Tibial nerve (tissue), 4 donors: ENCODE data around the gene GSTA4. TPM values are rescaled to one million over a fixed set of nuclear protein-coding genes. Genes with fewer than 3 reads are reported as not detected.
"Not testable (repeated sequence)": the region's sequence is repeated elsewhere in the genome, so short reads cannot be mapped to it uniquely, and the experiment has no call there.

Source experiments
- DNase-seq, 2 donors: peaks; one replicate each; pipeline ENCODE4 v3.0.0-alpha.2; 2019; ENCODE audit warnings: low spot score in 2 of 2
- H3K27ac ChIP-seq, 4 donors: fragments of 200-600 bp; sonication (generic) in 3 of 4; one replicate each; pipeline ENCODE4 v1.5.1; 2017 to 2019; ENCODE audit warnings: mild to moderate bottlenecking in 1 of 4
- H3K27me3 ChIP-seq, 2 donors: fragments of 200-600 bp; sonication (generic) in 1 of 2; one replicate each; pipeline versions ENCODE4 v1.5.1 to v1.6.0; 2017 to 2019
- H3K36me3 ChIP-seq, 3 donors: fragments of 200-600 bp; sonication (generic); one replicate each; pipeline ENCODE4 v1.5.1; 2018 to 2019
- H3K4me1 ChIP-seq, 4 donors: fragments of 200-600 bp; sonication (generic) in 3 of 4; one replicate each; pipeline ENCODE4 v1.5.1; 2017 to 2019
- H3K4me3 ChIP-seq, 4 donors: fragments of 200-600 bp; sonication (generic) in 3 of 4; one replicate each; pipeline ENCODE4 v1.5.1; 2017 to 2019; ENCODE audit warnings: mild to moderate bottlenecking in 1 of 4, moderate library complexity in 1 of 4
- H3K9me3 ChIP-seq, 4 donors: fragments of 200-600 bp; sonication (generic) in 3 of 4; one replicate each; pipeline ENCODE4 v1.5.1; 2017 to 2019
- EP300 ChIP-seq, 2 donors: sonication (generic); formaldehyde crosslinking; IDR thresholded peaks; one replicate each; pipeline ENCODE4 v1.6.1; 2017; ENCODE audit warnings: antibody characterized with exemption in 2 of 2, mild to moderate bottlenecking in 1 of 2
- POLR2A ChIP-seq, 2 donors: fragments of 450-650 bp; IDR thresholded peaks; one replicate each; pipeline ENCODE4 v1.6.1; 2017; ENCODE audit warnings: antibody characterized with exemption in 2 of 2, mild to moderate bottlenecking in 2 of 2, moderate library complexity in 2 of 2
- WGBS, 2 donors: methylation state at CpG; one replicate each; pipeline ENCODE4 v1.1.5; 2018; 5-methylcytosine and 5-hydroxymethylcytosine counted together
- total RNA-seq, 4 donors: library from RNA; depleted of rRNA; stranded (reverse); fragments of >200 nt; gene quantifications; one replicate each; pipeline ENCODE4 v1.1.0, GENCODE V29; 2016
- TF ChIP-seq, protein P1 (sequence below), 5 experiments: fragments of 200-600 bp in 3 of 5; fragments of 450-650 bp in 2 of 5; sonication (generic) in 3 of 5; IDR thresholded peaks; one replicate each; pipeline ENCODE4 v1.5.1; 2016 to 2019; ENCODE audit warnings: antibody characterized with exemption in 5 of 5, mild to moderate bottlenecking in 3 of 5, moderate library complexity in 2 of 5

GSTA4 gene
- total RNA-seq, 4 donors from 2014 or later, result 24.3 to 34.7 (median 29.1) TPM

DNA sequence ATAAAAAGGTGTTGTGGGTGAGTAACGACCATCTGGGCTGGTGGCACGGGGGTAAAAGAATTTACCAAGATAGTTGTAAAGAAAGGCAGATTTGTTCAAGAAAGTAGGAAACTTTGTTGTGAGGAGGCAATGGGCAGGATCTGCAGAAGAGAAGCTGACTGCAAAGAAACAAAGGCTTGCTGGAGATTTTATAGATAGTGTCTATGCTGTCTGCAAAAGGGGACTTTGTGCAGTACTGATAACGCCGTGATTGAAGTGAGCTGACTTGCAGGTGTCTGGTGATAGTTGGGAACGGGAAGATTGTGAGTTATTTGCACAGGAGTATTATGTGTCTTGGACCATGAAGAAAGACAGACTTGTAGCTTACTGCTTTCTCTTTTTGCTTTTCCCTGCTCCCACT, 48.8 kb downstream of the GSTA4 start:
- 16 to 21% methylated on average over 5 of the region's 5 CpGs for WGBS, 2 donors

GRCh38 chr6:52942821-52943220, 52.3 kb downstream of the GSTA4 start:
- not testable (repeated sequence) for H3K9me3 ChIP-seq, DNase-seq
- 92 to 94% methylated on average over 10 of the region's 10 CpGs for WGBS, 2 donors

More for the DNA sequence above, 48.8 kb downstream of the GSTA4 start:
- no peak for TF ChIP-seq POLR2A (IDR thresholded peaks at IDR 0.05)
- no peaks in the 10 kb centered on the region for H3K9me3 ChIP-seq
- H3K27me3 ChIP-seq, result no peaks in the 10 kb centered on the region
- no peaks in the 10 kb centered on the region for H3K36me3 ChIP-seq
- no peak overlapping the region for H3K27ac ChIP-seq
- no peak overlapping the region for H3K4me3 ChIP-seq
- no peak for DNase-seq
- H3K4me1 ChIP-seq, result no peaks in the 10 kb centered on the region

GRCh38 chr6:52942221-52942620, 52.9 kb downstream of the GSTA4 start:
- no peak overlapping the region for H3K4me3 ChIP-seq
- no peak overlapping the region for H3K27ac ChIP-seq
- no peaks in the 10 kb centered on the region for H3K4me1 ChIP-seq
- H3K9me3 ChIP-seq, result no peaks in the 10 kb centered on the region
- WGBS, 2 donors, result 88 to 92% methylated on average over 4 of the region's 4 CpGs
- DNase-seq, result no peak
- H3K36me3 ChIP-seq, result no peaks in the 10 kb centered on the region
- no peak for TF ChIP-seq EP300 (IDR thresholded peaks at IDR 0.05)
- TF ChIP-seq, protein P1, sequence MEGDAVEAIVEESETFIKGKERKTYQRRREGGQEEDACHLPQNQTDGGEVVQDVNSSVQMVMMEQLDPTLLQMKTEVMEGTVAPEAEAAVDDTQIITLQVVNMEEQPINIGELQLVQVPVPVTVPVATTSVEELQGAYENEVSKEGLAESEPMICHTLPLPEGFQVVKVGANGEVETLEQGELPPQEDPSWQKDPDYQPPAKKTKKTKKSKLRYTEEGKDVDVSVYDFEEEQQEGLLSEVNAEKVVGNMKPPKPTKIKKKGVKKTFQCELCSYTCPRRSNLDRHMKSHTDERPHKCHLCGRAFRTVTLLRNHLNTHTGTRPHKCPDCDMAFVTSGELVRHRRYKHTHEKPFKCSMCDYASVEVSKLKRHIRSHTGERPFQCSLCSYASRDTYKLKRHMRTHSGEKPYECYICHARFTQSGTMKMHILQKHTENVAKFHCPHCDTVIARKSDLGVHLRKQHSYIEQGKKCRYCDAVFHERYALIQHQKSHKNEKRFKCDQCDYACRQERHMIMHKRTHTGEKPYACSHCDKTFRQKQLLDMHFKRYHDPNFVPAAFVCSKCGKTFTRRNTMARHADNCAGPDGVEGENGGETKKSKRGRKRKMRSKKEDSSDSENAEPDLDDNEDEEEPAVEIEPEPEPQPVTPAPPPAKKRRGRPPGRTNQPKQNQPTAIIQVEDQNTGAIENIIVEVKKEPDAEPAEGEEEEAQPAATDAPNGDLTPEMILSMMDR (IDR thresholded peaks at IDR 0.05), result no peak
- no peaks in the 10 kb centered on the region for H3K27me3 ChIP-seq

More at GRCh38 chr6:52942821-52943220, 52.3 kb downstream of the GSTA4 start:
- not testable (repeated sequence) for H3K36me3 ChIP-seq, H3K27ac ChIP-seq, H3K4me1 ChIP-seq, H3K27me3 ChIP-seq, H3K4me3 ChIP-seq

GRCh38 chr6:52937908-52938307, 57.2 kb downstream of the GSTA4 start:
- WGBS, 2 donors, result 49 to 56% methylated on average over 2 of the region's 2 CpGs

DNA sequence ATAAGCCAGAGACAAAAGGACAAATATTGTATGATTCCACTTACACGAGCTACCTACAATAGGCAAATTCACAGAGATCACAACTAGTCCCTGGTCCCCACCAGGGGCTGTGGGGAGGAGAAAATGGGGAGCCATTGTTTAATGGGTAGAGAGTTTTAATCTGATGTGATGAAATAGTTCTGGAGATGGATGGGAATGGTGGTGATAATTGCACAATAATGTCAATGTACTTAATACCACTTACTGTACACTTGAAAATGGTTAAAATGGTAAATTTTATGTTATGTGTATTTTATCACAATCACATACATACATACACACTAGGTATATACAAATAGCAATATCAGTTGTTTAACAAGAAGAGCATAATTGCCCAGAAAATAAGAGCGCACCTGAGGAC, 61.3 kb downstream of the GSTA4 start:
- Histone ChIP-seq H3K9me3 (no peaks in the 10 kb centered on the region), H3K36me3 (no peaks in the 10 kb centered on the region), H3K27me3 (no peaks in the 10 kb centered on the region), H3K27ac (no peak overlapping the region), H3K4me1 (no peaks in the 10 kb centered on the region), H3K4me3 (no peak overlapping the region)
- 76 to 81% methylated on average over 2 of the region's 2 CpGs for WGBS, 2 donors
- TF ChIP-seq EP300 (IDR thresholded peaks at IDR 0.05) (no peak), POLR2A (IDR thresholded peaks at IDR 0.05) (no peak)
- TF ChIP-seq, protein P1 (IDR thresholded peaks at IDR 0.05), result no peak
- DNase-seq, result no peak

More at GRCh38 chr6:52937908-52938307, 57.2 kb downstream of the GSTA4 start:
- Histone ChIP-seq H3K9me3 (no peaks in the 10 kb centered on the region), H3K36me3 (no peaks in the 10 kb centered on the region), H3K27ac (no peak overlapping the region), H3K4me1 (no peaks in the 10 kb centered on the region), H3K4me3 (no peak overlapping the region), H3K27me3 (no peaks in the 10 kb centered on the region)
- DNase-seq, result no peak
- TF ChIP-seq POLR2A (IDR thresholded peaks at IDR 0.05) (no peak), EP300 (IDR thresholded peaks at IDR 0.05) (no peak)
- TF ChIP-seq, protein P1 (IDR thresholded peaks at IDR 0.05), result no peak

DNA sequence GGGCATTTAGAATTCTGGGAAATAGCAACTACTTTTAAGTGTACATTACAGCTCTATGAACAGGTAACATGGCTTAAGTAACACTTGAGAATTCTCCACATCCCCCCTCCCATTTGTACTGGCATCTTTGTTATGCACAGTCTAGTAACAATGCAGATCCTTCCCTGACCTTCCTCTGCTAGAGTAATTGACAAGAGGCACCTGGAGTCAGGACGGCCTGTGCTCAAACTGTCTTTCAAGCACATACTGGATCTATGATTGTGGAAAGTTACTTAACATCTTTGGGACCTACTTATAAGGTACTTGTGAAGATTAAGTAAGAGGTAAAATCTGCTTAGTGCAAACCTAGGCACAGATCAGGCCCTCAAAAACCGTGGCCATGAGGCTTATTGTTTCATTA, 63.7 kb downstream of the GSTA4 start:
- DNase-seq, result no peak
- Histone ChIP-seq H3K4me3 (no peak overlapping the region), H3K36me3 (no peaks in the 10 kb centered on the region), H3K27ac (no peak overlapping the region), H3K27me3 (no peaks in the 10 kb centered on the region), H3K4me1 (no peaks in the 10 kb centered on the region), H3K9me3 (no peaks in the 10 kb centered on the region)
- WGBS, 2 donors, result 72 to 81% methylated on average over 2 of the region's 2 CpGs
- TF ChIP-seq POLR2A (IDR thresholded peaks at IDR 0.05) (no peak), EP300 (IDR thresholded peaks at IDR 0.05) (no peak)
- TF ChIP-seq, protein P1 (IDR thresholded peaks at IDR 0.05), result no peak
